Uterus (tissue), 4 donors: ENCODE data around the gene MS4A1. TPM values are rescaled to one million over a fixed set of nuclear protein-coding genes. Genes with fewer than 3 reads are reported as not detected.

Experiments used
- DNase-seq, 2 donors: peaks; one replicate each; pipeline ENCODE4 v3.0.0-alpha.2; 2019 to 2020
- H3K27ac ChIP-seq, 2 donors: fragments of 200-600 bp; sonication (generic); 1 replicate in 1 of 2; 2 replicates in 1 of 2; pipeline ENCODE4 v1.5.1; 2016 to 2018
- H3K27me3 ChIP-seq, 2 donors: fragments of 200-600 bp; sonication (generic); one replicate each; pipeline ENCODE4 v1.5.1; 2018 to 2019; ENCODE audit warnings: control low read depth in 1 of 2
- H3K36me3 ChIP-seq, 2 donors: fragments of 200-600 bp; sonication (generic); one replicate each; pipeline ENCODE4 v1.5.1; 2019; ENCODE audit warnings: control low read depth in 1 of 2
- H3K4me1 ChIP-seq, 2 donors: fragments of 200-600 bp; sonication (generic); one replicate each; pipeline ENCODE4 v1.5.1; 2018 to 2019; ENCODE audit warnings: control low read depth in 1 of 2
- H3K4me3 ChIP-seq, 2 donors: fragments of 200-600 bp; sonication (generic); 1 replicate in 1 of 2; 2 replicates in 1 of 2; pipeline ENCODE4 v1.5.1; 2018 to 2019; ENCODE audit warnings: mild to moderate bottlenecking in 1 of 2
- H3K9me3 ChIP-seq, 2 donors: fragments of 200-600 bp; sonication (generic); one replicate each; pipeline ENCODE4 v1.5.1; 2019; ENCODE audit warnings: control low read depth in 1 of 2
- CTCF ChIP-seq, 4 experiments: fragments of 200-600 bp in 2 of 4; fragments of 450-650 bp in 2 of 4; sonication (generic) in 2 of 4; IDR thresholded peaks; one replicate each; pipeline ENCODE4 v1.5.1; 2016 to 2019; ENCODE audit warnings: antibody characterized with exemption in 4 of 4, mild to moderate bottlenecking in 2 of 4, moderate library complexity in 1 of 4
- POLR2A ChIP-seq, 2 donors: fragments of 450-650 bp; IDR thresholded peaks; one replicate each; pipeline ENCODE4 v1.6.1; 2016; ENCODE audit warnings: antibody characterized with exemption in 2 of 2, mild to moderate bottlenecking in 1 of 2, moderate library complexity in 1 of 2
- intact Hi-C: fragments of 100-400 bp; cut with DNase I; formaldehyde crosslinking; loops from one replicate; pipeline ENCODE4 v1.15.1; 2023; ENCODE audit warnings: low total_unique reads
- total RNA-seq, 4 donors: library from RNA; depleted of rRNA in 3 of 4; stranded (reverse); fragments of >200 nt in 3 of 4; gene quantifications; one replicate each; pipeline versions ENCODE4 v1.1.0 to v1.2.4, GENCODE V29; 2014 to 2023
- donor health status: DM: yes; HTN: yes; CAD: no.

Gene MS4A1
- total RNA-seq, 4 donors from 2014 or later, result 0.12 to 1.9 (median 0.59) TPM; not detected in 1

GRCh38 chr11:60459345-60459744 lies 3.7 kb downstream of the MS4A1 start:
- Histone ChIP-seq H3K27ac (no peak overlapping the region), H3K27me3 (no peaks in the 10 kb centered on the region), H3K36me3 (no peaks in the 10 kb centered on the region), H3K4me3 (no peak overlapping the region), H3K4me1 (no peaks in the 10 kb centered on the region), H3K9me3 (no peaks in the 10 kb centered on the region)
- intact Hi-C loops, result no loop called here
- no peak for TF ChIP-seq CTCF (IDR thresholded peaks at IDR 0.05)
- TF ChIP-seq POLR2A (IDR thresholded peaks at IDR 0.05), result no peak
- no peak for DNase-seq

- no peak for DNase-seq
- no peaks in the 10 kb centered on the region for H3K36me3 ChIP-seq
- TF ChIP-seq POLR2A (IDR thresholded peaks at IDR 0.05) (no peak), CTCF (IDR thresholded peaks at IDR 0.05) (no peak)
- H3K4me1 ChIP-seq, result no peaks in the 10 kb centered on the region
- H3K27ac ChIP-seq, result no peak overlapping the region
- H3K9me3 ChIP-seq, result no peaks in the 10 kb centered on the region
- H3K4me3 ChIP-seq, result no peak overlapping the region
- no peaks in the 10 kb centered on the region for H3K27me3 ChIP-seq
- intact Hi-C loops, result no loop called here
Measured at GRCh38 chr11:60468829-60469228, 13.2 kb downstream of the MS4A1 start.

GRCh38 chr11:60469723-60470122 lies 14.1 kb downstream of the MS4A1 start:
- intact Hi-C loops, result no loop called here
- Histone ChIP-seq H3K27ac (no peak overlapping the region), H3K27me3 (no peaks in the 10 kb centered on the region), H3K4me3 (no peak overlapping the region), H3K36me3 (no peaks in the 10 kb centered on the region), H3K4me1 (no peaks in the 10 kb centered on the region), H3K9me3 (no peaks in the 10 kb centered on the region)
- TF ChIP-seq CTCF (IDR thresholded peaks at IDR 0.05), result no peak
- no peak for TF ChIP-seq POLR2A (IDR thresholded peaks at IDR 0.05)
- no peak for DNase-seq

GRCh38 chr11:60477035-60477445 lies 21.4 kb downstream of the MS4A1 start:
- no peak for DNase-seq

GRCh38 chr11:60482361-60482760 lies 26.7 kb downstream of the MS4A1 start:
- H3K4me3 ChIP-seq, result no peak overlapping the region
- no peak for TF ChIP-seq POLR2A (IDR thresholded peaks at IDR 0.05)
- no peak for TF ChIP-seq CTCF (IDR thresholded peaks at IDR 0.05)
- H3K27me3 ChIP-seq, result no peaks in the 10 kb centered on the region
- DNase-seq, result no peak
- no peaks in the 10 kb centered on the region for H3K4me1 ChIP-seq
- H3K36me3 ChIP-seq, result no peaks in the 10 kb centered on the region
- H3K27ac ChIP-seq, result no peak overlapping the region
- H3K9me3 ChIP-seq, result no peaks in the 10 kb centered on the region
- intact Hi-C loops, result no loop called here

More at GRCh38 chr11:60477035-60477445, 21.4 kb downstream of the MS4A1 start:
- no peaks in the 10 kb centered on the region for H3K27me3 ChIP-seq
- H3K27ac ChIP-seq, result no peak overlapping the region
- H3K4me3 ChIP-seq, result no peak overlapping the region
- no peaks in the 10 kb centered on the region for H3K4me1 ChIP-seq
- TF ChIP-seq CTCF (IDR thresholded peaks at IDR 0.05) (no peak), POLR2A (IDR thresholded peaks at IDR 0.05) (no peak)
- no peaks in the 10 kb centered on the region for H3K36me3 ChIP-seq
- no peaks in the 10 kb centered on the region for H3K9me3 ChIP-seq
- intact Hi-C loops, result no loop called here
